Stimulated activated CD8-positive, alpha-beta memory T cell treated with anti-CD3 and anti-CD28 coated beads, Interleukin-2, amount 100 ng/mL, for 48 hours (primary cell): Measurements from ENCODE around the gene HMGCS1.
"Not testable (repeated sequence)": the region's sequence is repeated elsewhere in the genome, so short reads cannot be mapped to it uniquely, and the experiment has no call there.

Experiments
- DNase-seq, 2 donors: peaks; one replicate each; pipeline ENCODE4 v3.0.0-alpha.2; 2020; ENCODE audit warnings: low read depth in 2 of 2

The HMGCS1 gene

GRCh38 chr5:43313035-43313853, at the start of gene HMGCS1:
HMGCS1 (minus strand) TSS chr5:43313412; CDS start chr5:43298965, 14,447 bp downstream.
- DNase-seq: peak; percentile 96

- DNase-seq: no peak
Measured at GRCh38 chr5:43358726-43359125, 45.5 kb upstream of the HMGCS1 start.

GRCh38 chr5:43358301-43358700, 45.1 kb upstream of the HMGCS1 start:
- DNase-seq: no peak

- no peak for DNase-seq
Measured at GRCh38 chr5:43357878-43358281, 44.7 kb upstream of the HMGCS1 start.

- no peak for DNase-seq
Measured at GRCh38 chr5:43357067-43357466, 43.9 kb upstream of the HMGCS1 start.

GRCh38 chr5:43354774-43355173, 41.6 kb upstream of the HMGCS1 start:
- DNase-seq: no peak

- no peak for DNase-seq
Measured at GRCh38 chr5:43353668-43354067, 40.5 kb upstream of the HMGCS1 start.

GRCh38 chr5:43352915-43353314, 39.7 kb upstream of the HMGCS1 start:
- DNase-seq: no peak

GRCh38 chr5:43352131-43352530, 38.9 kb upstream of the HMGCS1 start:
- DNase-seq: no peak

- no peak for DNase-seq
Measured at GRCh38 chr5:43348861-43349363, 35.7 kb upstream of the HMGCS1 start.

- DNase-seq: no peak
Measured at GRCh38 chr5:43348207-43348606, 35.0 kb upstream of the HMGCS1 start.

- no peak for DNase-seq
Measured at GRCh38 chr5:43338862-43339261, 25.6 kb upstream of the HMGCS1 start.

- no peak for DNase-seq
Measured at GRCh38 chr5:43336159-43336558, 22.9 kb upstream of the HMGCS1 start.

GRCh38 chr5:43335681-43336080, 22.5 kb upstream of the HMGCS1 start:
- no peak for DNase-seq

- DNase-seq: no peak
Measured at GRCh38 chr5:43332401-43332800, 19.2 kb upstream of the HMGCS1 start.

GRCh38 chr5:43325624-43326023, 12.4 kb upstream of the HMGCS1 start:
- not testable (repeated sequence) for DNase-seq

- not testable (repeated sequence) for DNase-seq
Measured at GRCh38 chr5:43323488-43323887, 10.3 kb upstream of the HMGCS1 start.

GRCh38 chr5:43320846-43321245, 7.6 kb upstream of the HMGCS1 start:
- DNase-seq: no peak

GRCh38 chr5:43316421-43316820, 3.2 kb upstream of the HMGCS1 start:
- DNase-seq: no peak

- DNase-seq: no peak
Measured at GRCh38 chr5:43315682-43316081, 2.5 kb upstream of the HMGCS1 start.

- no peak for DNase-seq
Measured at GRCh38 chr5:43315263-43315662, 2.1 kb upstream of the HMGCS1 start.

GRCh38 chr5:43314724-43315123, 1.5 kb upstream of the HMGCS1 start:
- DNase-seq: no peak

GRCh38 chr5:43313854-43314457, 744 bp upstream of the HMGCS1 start:
- DNase-seq: no peak
